GM18907 (cell line): Measurements from ENCODE around the gene PALLD.
"Not testable (repeated sequence)": the region's sequence is repeated elsewhere in the genome, so short reads cannot be mapped to it uniquely, and the experiment has no call there.

Experiments
- ATAC-seq: cut with Tn5 transposase; IDR thresholded peaks from one replicate; pipeline ENCODE4 v1.9.1; 2021; ENCODE audit warnings: mild to moderate bottlenecking, moderate library complexity; ENCODE audit not compliant: unreplicated experiment

PALLD gene

DNA sequence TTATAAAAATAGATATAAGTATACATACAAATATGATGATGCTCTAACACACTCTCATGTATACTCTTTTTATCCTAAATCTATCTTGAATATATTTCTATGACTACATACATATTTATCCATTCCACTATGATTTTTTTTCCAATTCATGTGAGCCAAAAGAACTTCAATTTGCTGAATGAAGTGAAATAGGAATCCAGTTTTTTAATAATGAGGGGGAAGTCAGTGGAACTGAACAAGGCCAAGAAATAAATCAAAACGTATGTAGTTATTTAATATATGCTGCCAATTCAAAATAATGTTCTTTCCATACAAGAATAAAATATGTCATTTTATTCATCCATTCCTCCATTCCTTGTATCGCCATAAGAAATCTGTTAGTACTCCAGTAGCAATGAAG is 6.1 kb upstream of the PALLD start:
- no peak for ATAC-seq

DNA sequence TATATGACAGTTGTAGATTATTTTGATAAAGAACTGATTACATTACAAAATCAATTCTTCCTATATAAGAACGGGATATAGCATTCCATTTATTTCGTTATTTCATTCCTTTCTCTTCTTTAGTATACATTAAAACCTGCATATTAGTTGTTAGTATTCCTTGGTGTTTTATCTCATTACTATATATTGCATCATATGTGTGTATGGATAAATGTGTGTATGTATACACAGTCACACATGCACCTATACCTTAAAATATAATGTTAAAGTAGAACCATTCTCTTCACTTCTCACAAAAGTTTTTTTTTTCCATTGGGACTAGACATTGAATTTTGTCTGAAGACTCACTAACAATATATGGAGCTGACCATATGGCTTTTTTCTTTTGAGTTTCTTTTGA is 5.3 kb upstream of the PALLD start:
- ATAC-seq: no peak

DNA sequence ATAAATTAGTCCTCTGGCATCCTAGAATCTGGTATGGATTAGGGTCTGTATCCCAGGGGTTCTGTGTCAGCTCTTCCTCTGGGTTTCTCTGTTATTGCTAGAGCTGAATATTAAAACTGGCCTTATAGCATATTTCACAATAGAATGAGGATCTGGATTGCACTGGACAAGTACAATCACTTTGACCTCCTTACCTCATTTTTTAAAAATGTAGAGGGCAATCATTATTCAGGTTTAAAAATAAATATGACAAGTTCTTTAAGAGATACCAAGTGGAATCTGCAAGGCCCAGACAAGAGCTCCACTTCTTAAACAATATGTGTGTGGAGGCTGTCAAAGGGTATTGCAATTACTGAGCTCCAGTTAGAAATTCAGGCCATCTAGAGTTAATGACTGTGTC is 1.4 kb downstream of the PALLD start:
- no peak for ATAC-seq

DNA sequence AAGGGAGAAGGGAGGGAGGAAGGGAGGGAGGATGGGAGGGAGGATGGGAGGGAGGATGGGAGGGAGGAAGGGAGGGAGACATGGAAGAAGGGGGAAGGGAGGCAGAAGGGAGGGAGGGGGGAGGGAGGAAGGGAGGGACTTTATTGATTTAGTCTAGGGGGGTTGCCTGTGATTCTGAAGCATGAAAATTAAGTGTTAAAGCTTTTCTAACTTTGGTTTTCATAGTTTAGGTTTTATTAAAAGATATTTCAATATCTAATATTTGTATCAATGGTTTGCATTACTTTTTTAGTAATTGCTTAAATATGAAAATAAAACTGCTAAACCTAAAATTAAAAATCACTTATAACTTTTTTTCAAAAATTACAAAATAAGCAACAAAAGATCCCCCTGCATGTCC is 2.4 kb downstream of the PALLD start:
- no peak for ATAC-seq

DNA sequence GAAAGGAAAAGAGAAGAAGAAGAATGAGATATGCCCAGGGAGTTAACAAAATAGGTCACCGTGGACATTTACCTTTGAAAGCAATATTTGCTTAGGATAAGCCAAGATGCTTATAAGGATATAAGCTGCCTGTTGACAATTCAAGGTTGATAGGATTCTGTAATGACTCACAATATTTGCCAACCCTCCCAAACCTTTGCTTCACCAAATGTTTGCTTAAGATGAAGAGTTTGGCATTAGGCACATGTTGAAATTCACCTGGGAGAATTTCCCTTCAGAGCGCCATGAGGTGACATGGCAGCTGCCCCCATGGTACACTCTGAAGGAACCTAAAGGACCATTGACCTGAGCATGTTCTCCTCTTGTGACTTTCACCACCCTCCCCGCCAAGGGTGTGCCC is 4.6 kb downstream of the PALLD start:
- no peak for ATAC-seq

DNA sequence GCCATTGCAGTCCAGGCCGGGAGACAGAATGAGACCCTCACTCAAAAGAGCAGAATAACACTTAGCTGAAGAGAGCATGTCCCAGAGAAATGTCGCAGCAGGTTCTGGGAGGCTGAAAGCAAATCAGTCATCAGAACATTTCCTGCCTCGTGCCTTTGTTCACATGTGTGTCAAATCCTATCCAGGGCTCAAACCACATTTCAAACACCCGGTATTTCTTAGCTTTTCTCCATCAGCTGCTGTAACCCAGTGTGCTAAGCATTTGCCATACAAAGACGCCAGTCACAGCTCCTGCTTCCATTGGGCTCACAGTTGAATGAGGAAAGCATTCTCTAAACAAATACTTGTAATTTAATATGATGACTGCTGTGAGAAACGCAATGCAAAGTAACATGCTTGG is 6.0 kb downstream of the PALLD start:
- no peak for ATAC-seq

DNA sequence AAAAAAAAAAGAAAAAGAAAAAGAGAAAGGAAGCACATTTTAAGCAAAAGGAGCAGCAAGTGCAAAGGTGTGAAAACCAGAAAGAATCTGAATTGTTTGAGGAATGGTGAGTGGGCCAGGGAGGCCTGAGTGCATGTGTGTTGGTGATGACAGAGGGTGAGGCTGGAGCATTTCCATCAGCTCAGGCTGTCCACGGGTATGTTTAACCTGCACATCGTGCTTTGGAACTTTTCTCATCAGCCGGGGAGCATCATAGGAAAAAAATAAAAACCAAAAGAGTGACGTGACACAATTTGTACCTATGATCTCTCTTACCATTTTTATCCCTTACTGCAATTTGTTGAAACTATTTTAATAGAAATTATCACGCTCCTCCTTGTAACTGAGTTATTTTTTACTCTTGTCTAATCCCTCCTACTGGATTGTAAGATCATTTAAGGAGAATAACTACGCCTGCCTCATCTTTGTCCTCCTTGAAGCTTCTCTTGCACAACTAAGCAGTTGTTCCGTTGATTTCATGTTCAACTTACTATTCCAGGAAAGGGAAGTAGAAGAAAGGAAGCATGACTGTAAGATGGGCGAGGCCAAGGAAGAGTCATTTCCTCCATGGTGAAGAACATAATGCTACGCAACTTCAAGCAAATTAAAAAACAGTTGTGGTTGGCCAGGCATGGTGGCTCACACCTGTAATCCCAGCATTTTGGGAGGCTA is 7.0 kb downstream of the PALLD start:
- ATAC-seq: no peak

DNA sequence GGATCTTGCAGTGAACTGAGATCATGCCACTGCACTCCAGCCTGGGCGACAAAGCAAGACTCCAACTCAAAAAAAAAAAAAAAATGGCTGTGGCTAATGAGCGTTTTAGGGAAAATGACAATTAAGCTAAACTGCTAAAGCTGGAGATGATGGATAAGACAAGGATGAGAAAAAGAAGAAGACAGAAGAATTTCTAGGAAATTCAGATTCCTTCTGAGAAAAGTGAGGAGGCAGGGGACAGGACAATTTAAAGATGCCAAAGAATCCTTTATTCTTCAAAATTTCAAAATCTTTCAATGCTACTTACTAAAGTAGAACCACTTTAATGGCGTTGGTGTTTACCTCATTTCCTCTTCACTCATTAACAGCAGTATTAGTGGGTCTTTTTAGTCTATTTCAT is 7.7 kb downstream of the PALLD start:
- ATAC-seq: no peak

DNA sequence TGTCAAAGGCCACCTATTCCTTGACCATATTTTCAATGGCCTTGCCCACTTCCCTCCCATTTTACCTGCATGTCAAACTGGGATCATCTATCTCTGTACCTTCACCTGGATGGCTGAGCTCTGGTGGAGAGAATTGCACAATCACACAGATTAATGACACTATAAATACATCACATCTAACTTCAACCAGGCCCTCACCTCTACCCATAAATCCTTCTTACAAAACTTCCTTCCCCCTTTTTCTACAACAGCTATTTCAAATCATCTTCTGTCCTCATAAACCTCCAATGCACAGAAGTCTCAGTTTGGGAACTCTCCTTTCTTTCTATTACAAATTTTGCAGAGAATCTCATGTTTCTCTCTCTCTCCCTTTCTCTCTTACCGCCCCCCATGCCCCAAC is 9.2 kb downstream of the PALLD start:
- ATAC-seq: no peak

DNA sequence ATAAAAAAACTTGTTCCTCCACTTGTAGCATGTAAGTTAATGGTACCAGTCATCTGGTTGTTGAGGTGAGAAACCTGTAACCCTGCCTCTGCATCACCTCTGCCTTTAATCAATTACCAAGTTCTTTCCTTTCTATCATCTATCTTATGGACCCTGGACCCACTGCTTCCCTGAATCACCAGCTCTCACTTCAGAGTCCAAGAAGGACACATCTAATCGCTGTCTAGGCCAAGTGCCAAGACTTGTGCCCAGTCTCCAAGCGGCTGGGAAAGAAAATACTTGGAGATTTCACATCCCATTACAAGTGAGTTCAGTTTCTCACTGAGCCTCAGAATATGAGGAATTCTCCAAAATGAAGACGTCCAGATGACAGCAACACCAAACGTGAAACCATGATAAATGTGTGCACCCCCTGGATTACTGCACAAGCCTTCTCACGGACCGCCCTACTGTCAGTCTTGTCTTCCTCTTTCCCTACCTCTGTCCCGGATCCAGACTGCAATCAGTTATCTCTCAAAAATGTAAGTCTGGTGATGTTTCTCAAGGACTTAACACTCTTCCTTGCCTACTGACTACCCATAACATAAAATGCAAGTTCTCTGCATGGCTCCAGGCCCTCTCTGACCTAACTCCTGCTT is 10.4 kb downstream of the PALLD start:
- no peak for ATAC-seq

DNA sequence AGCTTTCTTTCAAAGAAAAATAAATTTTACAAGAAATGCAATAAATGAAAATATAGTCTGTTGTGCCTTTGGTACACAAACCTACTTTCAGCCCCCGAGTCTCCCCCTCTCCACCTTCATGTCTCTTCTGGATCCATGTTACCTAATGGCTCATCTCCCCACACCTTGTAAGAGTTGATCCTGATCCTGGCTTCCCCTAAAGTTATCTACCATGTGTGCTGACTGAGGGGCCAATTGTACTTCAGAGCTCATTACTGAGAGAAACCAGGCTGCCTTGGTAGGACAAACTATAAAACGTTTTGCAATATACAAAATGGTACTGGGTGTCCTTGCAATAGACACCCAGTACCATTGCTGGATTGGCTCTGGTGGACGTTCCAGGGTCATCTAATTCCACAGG is 11.8 kb downstream of the PALLD start:
- no peak for ATAC-seq

DNA sequence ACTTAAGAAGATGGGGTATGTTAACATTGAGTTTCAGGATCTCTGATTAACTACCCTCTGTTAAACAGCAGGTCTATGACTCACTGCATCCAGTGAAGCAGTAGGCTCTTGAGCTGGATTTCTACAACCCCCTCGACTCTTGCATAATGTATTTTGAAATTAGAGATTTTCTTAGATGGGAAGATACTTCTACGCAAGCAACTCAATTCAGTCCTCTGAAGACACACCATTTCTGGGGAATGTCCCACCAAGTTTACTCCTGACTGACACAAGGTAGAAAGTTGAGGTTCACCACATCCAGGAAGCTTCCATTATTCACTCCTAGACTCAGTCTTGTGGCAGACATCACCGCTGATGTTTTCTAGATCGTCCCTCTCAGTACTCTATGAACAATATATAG is 12.9 kb downstream of the PALLD start:
- no peak for ATAC-seq

DNA sequence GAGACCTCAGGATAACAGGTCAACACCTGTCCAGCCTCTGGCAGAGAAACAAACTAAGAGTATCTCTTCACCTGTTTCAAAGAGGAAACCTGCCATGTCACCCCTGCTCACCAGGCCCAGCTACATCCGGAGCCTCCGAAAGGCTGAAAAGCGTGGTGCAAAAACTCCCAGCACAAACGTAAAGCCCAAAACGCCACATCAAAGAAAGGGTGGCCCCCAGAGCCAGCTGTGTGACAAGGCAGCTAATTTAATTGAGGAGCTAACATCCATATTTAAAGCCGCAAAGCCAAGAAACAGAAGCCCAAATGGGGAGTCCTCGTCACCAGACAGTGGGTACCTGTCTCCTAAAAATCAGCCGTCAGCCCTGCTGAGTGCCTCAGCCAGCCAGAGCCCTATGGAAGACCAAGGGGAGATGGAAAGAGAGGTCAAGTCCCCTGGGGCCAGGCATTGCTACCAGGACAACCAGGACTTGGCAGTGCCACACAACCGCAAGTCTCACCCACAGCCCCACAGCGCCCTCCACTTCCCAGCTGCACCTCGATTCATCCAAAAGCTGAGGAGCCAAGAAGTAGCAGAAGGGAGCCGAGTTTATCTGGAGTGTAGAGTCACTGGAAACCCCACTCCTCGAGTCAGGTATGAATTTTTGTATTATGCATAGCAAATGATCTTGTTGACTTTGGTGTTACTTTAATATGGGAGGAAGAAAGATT is 15.1 kb downstream of the PALLD start:
- no peak for ATAC-seq

DNA sequence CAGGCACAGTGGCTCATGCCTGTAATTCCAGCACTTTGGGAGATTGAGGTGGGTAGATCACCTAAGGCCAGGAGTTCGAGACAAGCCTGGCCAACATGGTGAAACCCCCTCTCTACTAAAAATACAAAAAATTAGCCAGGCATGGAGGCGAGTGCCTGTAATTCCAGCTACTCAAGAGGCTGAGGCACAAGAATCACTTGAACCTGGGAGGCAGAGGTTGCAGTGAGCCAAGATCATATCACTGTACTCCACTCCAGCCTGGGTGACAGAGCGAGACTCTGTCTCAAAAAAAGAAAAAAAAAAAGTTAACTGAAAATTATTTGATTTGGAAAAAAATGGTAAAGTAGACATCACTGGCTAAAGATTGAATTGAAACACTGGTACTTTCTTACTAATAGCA is 17.0 kb downstream of the PALLD start:
- ATAC-seq: not testable (repeated sequence)

DNA sequence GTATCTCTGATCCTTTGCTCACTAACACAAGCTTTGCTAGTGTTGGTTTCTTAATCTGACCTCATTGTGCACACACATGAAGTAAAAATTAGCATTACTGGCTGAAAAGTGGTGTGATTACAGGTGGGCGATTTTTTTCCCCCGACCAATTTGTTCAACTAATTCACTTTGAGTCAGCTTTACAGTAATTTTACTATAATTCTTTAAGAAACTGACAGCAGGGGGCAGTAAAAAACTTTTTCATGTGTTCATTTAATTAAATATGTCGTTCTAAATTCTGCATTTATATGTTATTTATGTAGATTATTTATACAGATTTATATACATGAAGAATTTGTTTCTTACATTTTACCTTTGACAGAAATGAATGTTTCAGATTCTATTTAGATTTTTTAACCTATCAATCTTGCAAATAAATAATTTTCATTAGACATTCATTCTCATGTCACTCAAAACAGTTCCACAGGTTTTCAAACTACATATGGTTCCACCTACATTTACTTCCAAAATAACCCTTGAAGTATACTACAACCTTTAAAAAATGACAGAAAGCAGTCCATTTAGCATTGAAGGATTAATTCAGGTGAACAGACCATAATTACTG is 17.5 kb downstream of the PALLD start:
- no peak for ATAC-seq

DNA sequence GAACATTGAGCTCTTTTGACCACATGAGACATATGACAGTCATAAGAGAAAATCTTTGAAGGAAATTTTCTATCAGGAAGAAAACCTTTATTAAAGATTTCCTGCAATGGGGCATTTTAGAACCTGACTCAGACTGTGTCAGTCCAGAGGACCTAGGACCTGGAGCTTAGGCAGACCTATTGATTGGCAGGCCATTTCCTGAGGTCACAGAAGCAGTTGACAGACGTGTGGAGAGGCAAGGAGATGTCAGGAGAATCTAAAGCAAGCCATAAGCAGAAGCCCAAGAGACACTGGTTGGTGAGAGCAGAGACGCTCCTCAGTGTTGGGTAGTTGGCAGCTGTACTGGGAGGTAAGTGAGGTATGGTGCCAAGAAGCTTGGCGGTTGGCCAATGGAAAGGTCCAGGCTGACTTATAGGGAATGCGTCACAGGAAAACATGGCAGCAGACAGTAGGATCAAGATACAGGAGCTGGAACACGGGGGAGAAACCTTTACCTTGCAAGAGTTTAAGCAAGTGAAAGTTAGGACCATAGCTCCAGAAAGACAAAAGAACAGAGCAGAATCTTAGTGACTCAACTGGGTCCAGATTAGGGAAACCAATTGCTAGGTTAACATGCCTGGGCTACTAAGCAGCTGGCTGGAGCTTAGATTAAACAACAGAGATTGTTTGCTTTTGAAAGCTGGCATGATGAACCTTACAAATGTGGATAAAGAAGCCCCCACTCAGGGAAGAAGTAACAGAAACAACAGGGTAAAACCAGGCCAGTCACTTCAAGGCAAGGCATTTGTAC is 18.6 kb downstream of the PALLD start:
- ATAC-seq: no peak

DNA sequence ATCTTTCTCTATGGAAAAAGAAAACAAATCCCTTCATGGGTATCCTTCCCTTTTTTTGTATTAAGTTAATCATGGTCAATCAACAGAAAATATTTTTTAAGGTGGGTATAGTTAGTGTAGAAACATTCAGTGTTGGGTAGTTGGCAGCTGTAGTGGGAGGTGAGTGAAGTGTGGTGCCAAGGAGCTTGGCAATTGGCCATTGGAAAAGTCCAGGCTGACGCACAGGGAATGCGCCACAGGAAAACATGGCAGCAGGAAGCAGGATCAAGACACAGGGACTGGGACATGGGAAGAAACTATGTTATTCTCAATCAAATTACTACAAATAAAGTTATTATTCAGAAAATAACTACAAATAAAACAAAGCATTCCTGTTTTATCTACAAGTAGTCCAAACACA is 20.0 kb downstream of the PALLD start:
- no peak for ATAC-seq

DNA sequence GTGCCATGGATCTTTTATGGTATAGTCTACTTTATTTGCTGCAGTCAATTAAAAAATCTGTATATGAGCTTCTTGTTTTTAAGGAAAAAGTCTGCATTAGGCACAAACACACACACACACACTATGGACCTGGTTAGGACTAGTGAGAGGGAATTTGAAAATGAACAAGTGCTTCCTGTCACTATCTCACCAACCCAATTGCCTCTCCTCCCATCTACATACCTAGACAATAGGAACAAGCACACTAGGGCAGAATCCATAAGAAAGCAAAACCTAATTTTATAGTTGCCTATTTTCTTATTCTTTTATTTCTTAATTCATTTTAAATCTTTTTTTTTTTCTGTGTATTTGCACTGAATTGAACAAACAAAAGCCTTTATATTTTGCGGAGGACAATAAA is 22.7 kb downstream of the PALLD start:
- no peak for ATAC-seq

DNA sequence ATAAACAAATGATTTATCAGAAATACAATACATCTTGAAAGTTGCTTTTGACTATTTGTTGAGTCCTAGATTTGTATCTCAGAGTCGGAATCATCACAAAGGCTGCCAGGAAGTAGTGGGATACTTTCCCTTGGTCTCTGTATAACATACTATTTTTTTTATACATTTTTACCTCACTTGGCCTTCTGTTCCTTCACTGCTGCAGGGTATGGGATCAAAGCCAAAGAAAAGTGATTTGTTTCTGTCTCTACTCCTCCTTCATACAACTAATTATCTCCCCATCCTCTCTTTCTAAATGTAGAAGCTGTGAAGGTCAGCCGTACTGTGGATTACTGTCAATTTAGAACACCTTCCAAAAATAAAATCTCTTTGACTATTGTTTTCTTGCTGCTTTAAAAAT is 24.9 kb downstream of the PALLD start:
- no peak for ATAC-seq

DNA sequence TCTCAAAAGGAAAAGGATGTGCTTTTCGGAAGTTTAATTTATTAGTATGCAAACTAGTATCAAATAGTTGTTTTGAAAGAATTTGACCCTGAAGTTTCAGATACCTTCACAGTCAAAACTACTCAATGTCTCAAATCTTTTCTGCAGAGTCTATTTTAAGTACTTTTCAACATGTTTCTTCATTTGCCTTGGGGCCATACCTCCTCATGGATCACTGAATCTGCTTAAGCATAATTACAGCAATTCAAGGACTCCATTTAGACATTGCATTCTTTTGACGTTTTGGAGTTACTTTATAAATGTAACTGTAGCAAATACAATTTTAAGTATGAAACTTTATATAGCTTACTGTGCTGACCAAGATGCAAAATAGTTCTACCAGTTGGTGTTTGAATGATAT is 25.5 kb downstream of the PALLD start:
- no peak for ATAC-seq

DNA sequence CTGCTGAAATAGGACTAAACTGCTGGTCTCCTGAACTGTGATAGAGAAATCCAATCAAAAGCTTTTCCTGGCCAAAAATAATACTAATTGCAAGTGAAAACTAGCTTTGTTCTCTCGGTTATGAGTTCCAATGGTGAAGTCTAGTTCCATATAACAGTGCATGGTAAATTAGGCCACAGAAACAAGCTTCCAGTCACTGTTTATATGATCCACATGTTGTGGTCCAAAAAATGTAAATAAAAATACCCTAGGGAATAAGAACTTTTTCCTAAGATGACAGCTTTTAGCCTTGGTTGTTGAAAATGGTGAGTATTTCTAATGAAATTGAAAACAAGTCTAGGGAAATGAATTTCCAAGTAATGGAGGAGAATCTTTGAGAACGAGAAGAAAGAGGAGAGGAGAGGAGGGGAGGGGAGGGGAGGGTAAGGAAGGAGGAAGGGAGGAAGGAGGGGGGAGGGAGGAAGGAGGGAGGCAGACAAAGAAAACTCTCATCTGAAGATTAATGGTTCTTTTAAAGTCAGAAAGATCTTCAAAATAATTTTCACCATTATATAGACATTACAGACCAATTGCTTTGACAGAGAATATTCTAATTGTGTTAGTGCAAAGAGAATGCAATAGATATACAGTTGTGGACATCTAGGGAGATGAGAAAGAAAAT is 26.1 kb downstream of the PALLD start:
- no peak for ATAC-seq
